ENCODE measurements around the gene DNM3.
"Not testable (repeated sequence)": the region's sequence is repeated elsewhere in the genome, so short reads cannot be mapped to it uniquely, and the experiment has no call there.

DNM3 gene

GRCh38 chr1:172363852-172364251, 522.6 kb downstream of the DNM3 start:
- no peak for ATAC-seq
- TF ChIP-seq TSHZ2 (CRISPR knock-in tag; IDR thresholded peaks at IDR 0.05): no peak
- no peak for TF ChIP-seq ISL1 (CRISPR knock-in tag; IDR thresholded peaks at IDR 0.05)
- TF ChIP-seq PPARA (CRISPR knock-in tag; IDR thresholded peaks at IDR 0.05; ENCODE audit: borderline replicate concordance): no peak
- no peak for TF ChIP-seq ZFP30 (CRISPR knock-in tag; IDR thresholded peaks at IDR 0.05)
- no peak for TF ChIP-seq RARB (CRISPR knock-in tag; IDR thresholded peaks at IDR 0.05)
- no peak for TF ChIP-seq TOX (CRISPR knock-in tag; IDR thresholded peaks at IDR 0.05; ENCODE audit: borderline replicate concordance)

GRCh38 chr1:172371646-172372045, 530.3 kb downstream of the DNM3 start:
- not testable (repeated sequence) for ATAC-seq

- TF ChIP-seq ZNF70 (CRISPR knock-in tag; IDR thresholded peaks at IDR 0.05) (no peak), TSHZ2 (CRISPR knock-in tag; IDR thresholded peaks at IDR 0.05) (no peak), ISL1 (CRISPR knock-in tag; IDR thresholded peaks at IDR 0.05) (no peak), POU6F1 (CRISPR knock-in tag; IDR thresholded peaks at IDR 0.05; ENCODE audit: borderline replicate concordance, low read depth) (no peak)
Measured at GRCh38 chr1:172373864-172374263, 532.6 kb downstream of the DNM3 start.

GRCh38 chr1:172375211-172375631, 533.9 kb downstream of the DNM3 start:
- ATAC-seq: no peak
- no peak for TF ChIP-seq PATZ1 (CRISPR knock-in tag; IDR thresholded peaks at IDR 0.05; ENCODE audit: borderline replicate concordance)

More at GRCh38 chr1:172373864-172374263, 532.6 kb downstream of the DNM3 start:
- ATAC-seq: no peak

GRCh38 chr1:172376431-172376830, 535.1 kb downstream of the DNM3 start:
- no peak for ATAC-seq
- TF ChIP-seq TCF4 (CRISPR knock-in tag; IDR thresholded peaks at IDR 0.05; ENCODE audit: borderline replicate concordance) (no peak), POU6F1 (CRISPR knock-in tag; IDR thresholded peaks at IDR 0.05; ENCODE audit: borderline replicate concordance, low read depth) (no peak), ZNF565 (CRISPR knock-in tag; conservative IDR thresholded peaks at IDR 0.05; ENCODE audit: low read depth) (no peak), PPARA (CRISPR knock-in tag; IDR thresholded peaks at IDR 0.05; ENCODE audit: borderline replicate concordance) (no peak), CSDC2 (CRISPR knock-in tag; IDR thresholded peaks at IDR 0.05) (no peak)

GRCh38 chr1:172377565-172377964, 536.3 kb downstream of the DNM3 start:
- TF ChIP-seq CSDC2 (CRISPR knock-in tag; IDR thresholded peaks at IDR 0.05) (no peak), TOX (CRISPR knock-in tag; IDR thresholded peaks at IDR 0.05; ENCODE audit: borderline replicate concordance) (no peak), ZFP3 (CRISPR knock-in tag; IDR thresholded peaks at IDR 0.05) (no peak), TCF4 (CRISPR knock-in tag; IDR thresholded peaks at IDR 0.05; ENCODE audit: borderline replicate concordance) (no peak), BACH2 (CRISPR knock-in tag; IDR thresholded peaks at IDR 0.05; ENCODE audit: borderline replicate concordance) (no peak), ZC3H10 (CRISPR knock-in tag; IDR thresholded peaks at IDR 0.05) (no peak)
- ATAC-seq: peak; percentile 44

All from SK-N-SH treated with all-trans-retinoic acid at 6 μM for 48 hours (cell line).